ENCODE results near the gene TMEM44.

DNA sequence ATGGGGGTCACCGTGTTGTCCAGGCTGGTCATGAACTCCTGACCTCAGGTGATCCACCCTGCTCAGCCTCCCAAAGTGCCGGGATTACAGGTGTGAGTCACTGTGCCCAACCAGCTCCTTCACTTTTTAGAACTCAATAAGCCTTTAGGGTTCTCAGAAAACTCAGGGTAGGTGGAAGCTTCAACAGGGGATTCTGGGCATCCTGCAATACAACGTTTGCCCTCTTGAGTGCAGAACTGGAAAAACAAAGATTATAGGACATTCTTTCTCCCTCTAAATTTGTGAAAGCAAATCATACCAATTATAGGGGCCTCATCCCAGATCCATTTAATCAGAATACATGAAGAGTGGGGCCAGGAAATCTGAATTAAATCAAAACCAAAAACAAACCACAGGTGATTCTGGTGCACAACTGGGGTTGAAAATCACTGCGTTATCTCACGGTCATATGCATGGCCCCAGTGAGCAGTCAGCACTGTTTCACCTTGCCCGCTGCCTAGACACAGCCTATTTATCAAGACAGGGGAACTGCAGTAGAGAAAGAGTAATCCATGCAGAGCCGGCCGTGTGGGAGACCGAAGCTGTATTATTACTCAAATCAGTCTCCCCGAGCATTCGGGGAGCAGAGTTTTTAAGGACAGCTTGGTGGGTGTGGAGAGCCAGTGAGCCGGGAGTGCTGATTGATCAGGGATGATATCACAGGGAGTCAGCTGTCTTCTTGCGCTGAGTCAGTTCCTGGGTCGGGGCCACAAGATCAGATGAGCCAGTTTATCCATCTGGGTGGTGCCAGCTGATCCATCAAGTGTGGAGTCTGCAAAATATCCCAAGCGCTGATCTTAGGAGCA is 58.4 kb downstream of the TMEM44 start:
- no peak for TF ChIP-seq POLR2AphosphoS5 (IDR thresholded peaks at IDR 0.05; ENCODE audit: low read depth, low read length)
- no peak for TF ChIP-seq POLR2A (IDR thresholded peaks at IDR 0.05; ENCODE audit: low read depth, low read length)
- no peak for TF ChIP-seq TAF1 (IDR thresholded peaks at IDR 0.05; ENCODE audit: borderline replicate concordance, low read depth, low read length)

All from GM12892 (cell line).